HepG2 (cell line): ENCODE results near the gene FBXO41. TPM values are rescaled to one million over a fixed set of nuclear protein-coding genes. Genes with fewer than 3 reads are reported as not detected.

Experiments
- ATAC-seq: fragments of 200-7000 bp; cut with Tn5 transposase; 3 replicates; pipeline ENCODE4 v1.9.1; 2020; ENCODE audit warnings: mild to moderate bottlenecking, moderate library complexity
- BruUV-seq: library from RNA; stranded (reverse); fragments of 400-500 nt; replicated peaks from 2 replicates; lab custom pipeline; 2021; lab: Mats Ljungman, UMichigan
- CTCF ChIA-PET: fragments of 300-600 bp; formaldehyde crosslinking; extraction: SDS; loops from one replicate; lab custom pipeline; 2021; ENCODE audit warnings: low total read pairs, inconsistent platforms, low intra/inter-chr PET ratio; lab: Yijun Ruan, JAX
- POLR2A ChIA-PET: fragments of 350-600 bp; sonication (Branson Sonifier 250); formaldehyde crosslinking; loops from one replicate; lab custom pipeline; 2020; ENCODE audit warnings: antibody characterized with exemption, inconsistent platforms; lab: Yijun Ruan, JAX
- DNase-seq: peaks from one replicate; pipeline ENCODE4 v3.0.0-alpha.2; 2015; ENCODE audit warnings: low spot score
- FAIRE-seq: peaks from 3 replicates; lab custom pipeline; 2011; peaks lifted over from hg19 to GRCh38; lab: Jason Lieb, UNC
- H2AFZ ChIP-seq: one replicate; pipeline ENCODE4 v1.6.1; 2011; ENCODE audit warnings: low read length, inconsistent platforms
- H3K27ac ChIP-seq: fragments of 300-600 bp; 3 replicates; pipeline ENCODE4 v1.8.0; 2011; ENCODE audit warnings: mixed run types, mild to moderate bottlenecking, mixed read lengths, low read length, inconsistent platforms; ENCODE audit not compliant: insufficient read depth; ENCODE audit errors: extremely low read length
- H3K27me3 ChIP-seq, 2 experiments: fragments of 200-600 bp in 1 of 2; 2 replicates in 1 of 2; 3 replicates in 1 of 2; pipeline versions ENCODE4 v1.6.0 to v1.8.0; 2011; ENCODE audit warnings: low read length in 2 of 2, mild to moderate bottlenecking in 2 of 2, moderate library complexity in 2 of 2, inconsistent platforms in 1 of 2; ENCODE audit not compliant: insufficient read depth in 2 of 2, control insufficient read depth in 1 of 2
- H3K36me3 ChIP-seq, 2 experiments: fragments of 200-600 bp in 1 of 2; replicated peaks in 1 of 2; 2 replicates in 1 of 2; 3 replicates in 1 of 2; pipeline versions ENCODE4 v1.5.1 to v1.8.0; 2011; ENCODE audit warnings: low read length in 2 of 2, inconsistent platforms in 1 of 2; ENCODE audit not compliant: insufficient read depth in 2 of 2, control insufficient read depth in 1 of 2
- H3K4me1 ChIP-seq: 2 replicates; pipeline ENCODE4 v1.5.1; 2012; ENCODE audit warnings: low read length, inconsistent platforms; ENCODE audit not compliant: insufficient read depth
- H3K4me2 ChIP-seq: 2 replicates; pipeline ENCODE4 v1.6.0; 2011; ENCODE audit warnings: low read depth, low read length, inconsistent platforms
- H3K4me3 ChIP-seq, 3 experiments: fragments of 200-600 bp in 1 of 3; sonication (generic), shearing (Covaris generic) in 1 of 3; replicated peaks in 1 of 3; 2 replicates each; pipeline ENCODE4 v1.5.1; 2011 to 2016; ENCODE audit warnings: low read length in 3 of 3, inconsistent platforms in 2 of 3, low read depth in 2 of 3, mild to moderate bottlenecking in 2 of 3, control low read depth in 1 of 3, mixed read lengths in 1 of 3; ENCODE audit not compliant: insufficient read depth in 1 of 3
- H3K79me2 ChIP-seq: one replicate; pipeline ENCODE4 v1.6.1; 2011; ENCODE audit warnings: low read length, inconsistent platforms; ENCODE audit not compliant: insufficient read depth
- H3K9ac ChIP-seq: 2 replicates; pipeline ENCODE4 v1.6.0; 2011; ENCODE audit warnings: mild to moderate bottlenecking, low read depth, low read length, inconsistent platforms; ENCODE audit not compliant: insufficient read depth
- H3K9me3 ChIP-seq: 2 replicates; pipeline ENCODE4 v1.5.1; 2012; ENCODE audit warnings: mild to moderate bottlenecking, low read length
- H4K20me1 ChIP-seq: 2 replicates; pipeline ENCODE4 v1.6.0; 2011; ENCODE audit warnings: inconsistent platforms, mild to moderate bottlenecking, low read length, moderate library complexity; ENCODE audit not compliant: insufficient read depth
- ASH2L ChIP-seq: fragments of 300-600, 200-600 bp; sonication (generic); IDR thresholded peaks from 2 replicates; pipeline ENCODE4 v1.7.0; 2017; ENCODE audit warnings: low read depth, mild to moderate bottlenecking, moderate library complexity, mixed read lengths, low read length; ENCODE audit not compliant: insufficient read length
- HOXA9 ChIP-seq: sonication (generic); formaldehyde crosslinking; IDR thresholded peaks from 2 replicates; pipeline ENCODE4 v1.8.1; 2022; ENCODE audit warnings: missing genetic modification reagents, mild to moderate bottlenecking, moderate library complexity, borderline replicate concordance
- KDM5B ChIP-seq: sonication (generic); formaldehyde crosslinking; IDR thresholded peaks from 2 replicates; pipeline ENCODE4 v1.4.0; 2020; ENCODE audit warnings: missing genetic modification reagents, mild to moderate bottlenecking, borderline replicate concordance
- NR2C2 ChIP-seq: sonication (generic); formaldehyde crosslinking; IDR thresholded peaks from 2 replicates; pipeline ENCODE4 v1.4.0; 2020; ENCODE audit warnings: missing genetic modification reagents, mild to moderate bottlenecking, moderate library complexity, borderline replicate concordance
- PPARG ChIP-seq: conservative IDR thresholded peaks from 2 replicates; pipeline ENCODE4 v1.6.1; 2016; ENCODE audit warnings: missing biosample characterization, missing genetic modification reagents
- ZBTB38 ChIP-seq: sonication (generic); formaldehyde crosslinking; IDR thresholded peaks from 2 replicates; pipeline ENCODE4 v1.5.1; 2020; ENCODE audit warnings: mild to moderate bottlenecking, missing genetic modification reagents
- ZNF326 ChIP-seq: sonication (generic); formaldehyde crosslinking; IDR thresholded peaks from 2 replicates; pipeline ENCODE4 v1.4.0; 2020; ENCODE audit warnings: missing genetic modification reagents, borderline replicate concordance
- ZNF329 ChIP-seq: sonication (generic); formaldehyde crosslinking; IDR thresholded peaks from 2 replicates; pipeline ENCODE4 v1.9.0; 2021; ENCODE audit warnings: low read depth, mild to moderate bottlenecking, missing genetic modification reagents
- ZNF788 ChIP-seq: sonication (generic); formaldehyde crosslinking; IDR thresholded peaks from 2 replicates; pipeline ENCODE4 v1.5.0; 2020; ENCODE audit warnings: mild to moderate bottlenecking, missing genetic modification reagents, borderline replicate concordance
- WGBS: methylation state at CpG from one replicate; pipeline ENCODE4 v1.1.6; 2017; ENCODE audit warnings: low lambda C conversion rate; 5-methylcytosine and 5-hydroxymethylcytosine counted together
- in situ Hi-C: cut with HindIII; loops from 2 replicates; pipeline ENCODE4 v1.10.0; 2017; ENCODE audit warnings: low pct_unique_long_range_greater_than_20kb; ENCODE audit not compliant: extremely low pct_ligation_motif_present
- intact Hi-C: fragments of 100-400 bp; cut with micrococcal nuclease; formaldehyde crosslinking; loops from one replicate; pipeline ENCODE4 v1.10.0; 2022; ENCODE audit not compliant: unreplicated experiment
- polyA plus RNA-seq, 8 experiments: library from polyadenylated mRNA; depleted of rRNA in 3 of 8; stranded (reverse) in 7 of 8; unstranded in 1 of 8; fragments of >200 nt; fragmentation: Illumina TruSeq in 4 of 8; extraction: Trizol in 4 of 8; gene quantifications; 2 replicates each; pipeline versions ENCODE4 v1.2.1 to v1.2.3, GENCODE V29; 2011 to 2016; ENCODE audit warnings: low read depth in 4 of 8, missing spikeins in 1 of 8, mixed read lengths in 1 of 8; ENCODE audit not compliant: insufficient read depth in 1 of 8
- total RNA-seq, 5 experiments: library from RNA; depleted of rRNA; stranded (reverse); fragments of >200 nt; fragmentation: Illumina TruSeq; extraction: Trizol; gene quantifications; 2 replicates each; pipeline ENCODE4 v1.2.3, GENCODE V29; 2016; ENCODE audit warnings: low read depth in 1 of 5
- TF ChIP-seq, protein P1 (sequence below): sonication (generic); formaldehyde crosslinking; IDR thresholded peaks from 2 replicates; pipeline ENCODE4 v1.4.0; 2020; ENCODE audit warnings: mild to moderate bottlenecking, missing genetic modification reagents
- TF ChIP-seq, protein P2 (sequence below): sonication (generic); formaldehyde crosslinking; IDR thresholded peaks from 2 replicates; pipeline ENCODE4 v1.4.0; 2020; ENCODE audit warnings: missing genetic modification reagents
- TF ChIP-seq, protein P3 (sequence below): sonication (generic); formaldehyde crosslinking; IDR thresholded peaks from 2 replicates; pipeline ENCODE4 v1.8.0; 2022; ENCODE audit warnings: low read depth, missing genetic modification reagents

Gene FBXO41
- total and polyA plus RNA-seq, 2 of the 13 experiments (the other 11 are each of a cell fraction or from before 2014, with no cell fraction given): 4.2 to 10.3 TPM

DNA sequence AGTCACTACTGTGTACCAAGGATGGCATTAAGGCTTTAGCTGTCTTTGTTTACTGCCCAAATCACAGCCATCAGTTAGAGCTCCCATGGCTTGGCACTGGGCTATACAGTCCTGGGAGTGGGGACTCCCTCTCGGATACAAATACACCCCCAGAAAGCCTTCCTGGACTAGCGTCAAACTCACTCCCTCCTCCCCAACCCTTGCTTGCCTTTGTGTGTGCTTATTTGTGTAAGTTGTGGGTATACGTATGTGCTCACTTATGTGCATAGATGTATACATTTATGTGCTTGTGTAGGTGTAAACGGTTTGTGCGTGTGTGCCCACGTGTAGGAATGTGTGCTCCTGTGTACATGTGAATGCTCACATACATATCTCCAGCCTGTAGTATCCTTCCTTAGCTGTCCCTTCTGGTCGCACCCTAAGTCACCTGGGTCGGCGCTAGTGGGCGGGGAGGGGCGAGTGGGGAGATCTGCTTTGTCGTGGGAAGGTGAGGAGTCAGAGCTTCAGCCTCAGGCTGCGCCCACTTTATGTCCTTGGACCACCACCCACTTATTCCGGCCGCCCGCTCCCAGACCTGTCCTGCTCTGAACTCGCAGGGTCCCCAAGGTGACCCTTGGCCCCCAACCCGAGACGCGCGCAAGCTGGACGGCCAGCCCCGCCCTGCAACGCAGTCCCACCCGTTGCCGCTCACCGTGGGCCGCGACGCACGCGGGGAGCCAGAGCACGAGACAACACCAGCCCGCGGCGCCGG, 51.7 kb downstream of the FBXO41 start:
- in situ Hi-C loops (no loop called here), intact Hi-C loops (loop anchor here (1.0 to 5.0 kb wide), 2 partner anchors 18 to 50 kb away; partner anchors contain the start of genes FBXO41 and SMYD5)
- Histone ChIP-seq H3K4me3 (peak overlapping the region; percentile 70 to 80 (median 76)), H3K27me3 (peaks cover 0 to 6% of the 10 kb centered on the region in 2 experiments; a peak in 1 of 5 replicates), H3K9ac (peak overlapping the region; percentile 68), H3K36me3 (peaks cover 1 to 14% of the 10 kb centered on the region in 2 experiments; a peak in 3 of 5 replicates), H3K79me2 (peaks cover 38% of the 10 kb centered on the region), H3K9me3 (no peaks in the 10 kb centered on the region), H4K20me1 (peaks cover 29% of the 10 kb centered on the region), H2AFZ (no peak overlapping the region), H3K4me2 (peak overlapping the region; percentile 99), H3K27ac (peak overlapping the region; percentile 35), H3K4me1 (peaks cover 33% of the 10 kb centered on the region)
- DNase-seq (no peak), FAIRE-seq (no peak), ATAC-seq (peak; percentile 4)
- ChIA-PET POLR2A (interaction anchor here (0.8 to 7.2 kb wide), 20 partner anchors 8 to 200 kb away, joined by 3 to 125 read pairs (median 10); partner anchors contain the start of genes ALMS1, RAB11FIP5, SFXN5 and SMYD5), CTCF (no interaction called here)
- WGBS: 7% methylated on average over 31 of the region's 37 CpGs
- BruUV-seq: no TSS peak
- TF ChIP-seq PPARG (CRISPR knock-in tag): no peak; the same call in 1 of the 2 replicates
- TF ChIP-seq, protein P1, sequence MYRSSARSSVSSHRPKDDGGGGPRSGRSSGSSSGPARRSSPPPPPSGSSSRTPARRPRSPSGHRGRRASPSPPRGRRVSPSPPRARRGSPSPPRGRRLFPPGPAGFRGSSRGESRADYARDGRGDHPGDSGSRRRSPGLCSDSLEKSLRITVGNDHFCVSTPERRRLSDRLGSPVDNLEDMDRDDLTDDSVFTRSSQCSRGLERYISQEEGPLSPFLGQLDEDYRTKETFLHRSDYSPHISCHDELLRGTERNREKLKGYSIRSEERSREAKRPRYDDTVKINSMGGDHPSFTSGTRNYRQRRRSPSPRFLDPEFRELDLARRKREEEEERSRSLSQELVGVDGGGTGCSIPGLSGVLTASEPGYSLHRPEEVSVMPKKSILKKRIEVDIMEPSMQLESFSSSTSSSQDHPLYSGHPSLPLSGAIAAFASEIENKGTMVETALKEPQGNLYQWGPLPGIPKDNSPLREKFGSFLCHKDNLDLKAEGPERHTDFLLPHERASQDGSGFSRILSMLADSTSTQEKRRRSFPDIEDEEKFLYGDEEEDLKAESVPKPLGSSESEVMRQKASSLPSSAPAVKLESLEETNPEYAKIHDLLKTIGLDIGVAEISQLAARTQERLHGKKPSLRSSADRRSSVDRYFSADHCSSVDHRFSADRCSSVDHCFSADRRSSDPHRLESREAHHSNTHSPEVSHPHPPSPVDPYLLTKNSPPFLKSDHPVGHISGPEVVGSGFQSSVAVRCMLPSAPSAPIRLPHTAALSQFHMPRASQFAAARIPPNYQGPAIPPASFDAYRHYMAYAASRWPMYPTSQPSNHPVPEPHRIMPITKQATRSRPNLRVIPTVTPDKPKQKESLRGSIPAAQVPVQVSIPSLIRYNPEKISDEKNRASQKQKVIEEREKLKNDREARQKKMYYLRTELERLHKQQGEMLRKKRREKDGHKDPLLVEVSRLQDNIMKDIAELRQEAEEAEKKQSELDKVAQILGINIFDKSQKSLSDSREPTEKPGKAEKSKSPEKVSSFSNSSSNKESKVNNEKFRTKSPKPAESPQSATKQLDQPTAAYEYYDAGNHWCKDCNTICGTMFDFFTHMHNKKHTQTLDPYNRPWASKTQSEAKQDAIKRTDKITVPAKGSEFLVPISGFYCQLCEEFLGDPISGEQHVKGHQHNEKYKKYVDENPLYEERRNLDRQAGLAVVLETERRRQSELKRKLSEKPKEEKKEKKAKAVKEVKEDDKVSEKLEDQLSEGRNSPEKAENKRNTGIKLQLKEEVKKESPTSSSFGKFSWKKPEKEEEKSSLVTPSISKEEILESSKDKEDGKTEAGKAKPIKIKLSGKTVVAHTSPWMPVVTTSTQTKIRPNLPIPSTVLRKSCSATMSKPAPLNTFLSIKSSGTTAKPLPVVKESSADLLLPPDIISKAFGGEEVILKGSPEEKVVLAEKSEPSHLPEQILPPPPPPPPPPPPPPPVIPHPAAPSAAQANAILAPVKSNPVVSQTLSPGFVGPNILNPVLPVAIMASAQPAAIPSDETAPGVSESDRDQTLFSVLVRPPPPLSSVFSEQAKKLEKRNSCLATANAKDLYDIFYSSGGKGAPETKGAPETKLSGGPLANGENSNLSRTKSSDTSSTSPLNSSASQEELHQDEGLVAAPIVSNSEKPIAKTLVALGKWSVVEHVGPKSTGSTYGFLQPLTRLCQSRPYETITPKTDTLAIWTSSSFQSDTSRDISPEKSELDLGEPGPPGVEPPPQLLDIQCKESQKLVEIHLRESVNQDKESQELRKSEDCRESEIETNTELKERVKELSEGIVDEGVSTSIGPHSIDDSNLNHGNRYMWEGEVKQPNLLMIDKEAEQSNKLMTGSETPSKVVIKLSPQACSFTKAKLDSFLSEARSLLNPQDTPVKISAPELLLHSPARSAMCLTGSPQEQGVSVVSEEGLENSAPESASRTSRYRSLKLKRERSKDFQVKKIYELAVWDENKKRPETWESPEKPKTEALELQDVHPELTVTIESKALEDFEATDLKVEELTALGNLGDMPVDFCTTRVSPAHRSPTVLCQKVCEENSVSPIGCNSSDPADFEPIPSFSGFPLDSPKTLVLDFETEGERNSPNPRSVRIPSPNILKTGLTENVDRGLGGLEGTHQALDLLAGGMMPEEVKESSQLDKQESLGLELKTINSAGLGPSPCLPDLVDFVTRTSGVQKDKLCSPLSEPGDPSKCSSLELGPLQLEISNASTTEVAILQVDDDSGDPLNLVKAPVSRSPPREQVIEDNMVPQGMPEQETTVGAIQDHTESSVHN: 0 out of 2 replicates have a peak, but pooled peaks have one; percentile 38
- TF ChIP-seq, protein P2, sequence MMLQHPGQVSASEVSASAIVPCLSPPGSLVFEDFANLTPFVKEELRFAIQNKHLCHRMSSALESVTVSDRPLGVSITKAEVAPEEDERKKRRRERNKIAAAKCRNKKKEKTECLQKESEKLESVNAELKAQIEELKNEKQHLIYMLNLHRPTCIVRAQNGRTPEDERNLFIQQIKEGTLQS: no peak
- peak; percentile 58 for TF ChIP-seq ASH2L
- 0 out of 2 replicates have a peak, but pooled peaks have one; percentile 8 for TF ChIP-seq ZBTB38
- peak; percentile 32; the same call in 1 of the 2 replicates for TF ChIP-seq ZNF788
- TF ChIP-seq NR2C2 (CRISPR knock-in tag): 0 out of 2 replicates have a peak, but pooled peaks have one; percentile 40
- no peak for TF ChIP-seq ZNF329 (CRISPR knock-in tag)
- TF ChIP-seq KDM5B (CRISPR knock-in tag): no peak; the same call in 1 of the 2 replicates
- TF ChIP-seq, protein P3, sequence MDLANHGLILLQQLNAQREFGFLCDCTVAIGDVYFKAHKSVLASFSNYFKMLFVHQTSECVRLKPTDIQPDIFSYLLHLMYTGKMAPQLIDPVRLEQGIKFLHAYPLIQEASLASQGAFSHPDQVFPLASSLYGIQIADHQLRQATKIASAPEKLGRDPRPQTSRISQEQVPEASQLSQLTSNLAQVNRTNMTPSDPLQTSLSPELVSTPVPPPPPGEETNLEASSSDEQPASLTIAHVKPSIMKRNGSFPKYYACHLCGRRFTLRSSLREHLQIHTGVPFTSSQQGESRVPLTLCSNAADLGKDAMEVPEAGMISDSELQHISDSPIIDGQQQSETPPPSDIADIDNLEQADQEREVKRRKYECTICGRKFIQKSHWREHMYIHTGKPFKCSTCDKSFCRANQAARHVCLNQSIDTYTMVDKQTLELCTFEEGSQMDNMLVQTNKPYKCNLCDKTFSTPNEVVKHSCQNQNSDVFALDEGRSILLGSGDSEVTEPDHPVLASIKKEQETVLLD (CRISPR knock-in tag): no peak
- TF ChIP-seq ZNF326 (CRISPR knock-in tag): no peak
- TF ChIP-seq HOXA9: peak; percentile 21; the same call in 1 of the 2 replicates
